K562 (cell line): ENCODE measurements around the gene PTPN18. TPM values are rescaled to one million over a fixed set of nuclear protein-coding genes. Genes with fewer than 3 reads are reported as not detected.

Experiments used
- ARID3A ChIP-seq: IDR thresholded peaks from 2 replicates; pipeline ENCODE4 v1.6.1; 2012; ENCODE audit warnings: low read depth, low read length, improper control_type of control experiment, borderline replicate concordance
- ASH1L ChIP-seq: fragments of 450-650 bp; IDR thresholded peaks from 2 replicates; pipeline ENCODE4 v1.6.1; 2018; ENCODE audit warnings: borderline replicate concordance, mild to moderate bottlenecking, low read depth; ENCODE audit not compliant: partially characterized antibody
- BRCA1 ChIP-seq, 2 experiments: fragments of 450-650 bp in 1 of 2; sonication (generic) in 1 of 2; formaldehyde crosslinking in 1 of 2; IDR thresholded peaks; 2 replicates each; pipeline versions ENCODE4 v1.5.0 to v1.6.1; 2017 to 2020; ENCODE audit warnings: mild to moderate bottlenecking in 1 of 2, missing genetic modification reagents in 1 of 2
- C11orf30 ChIP-seq: fragments of 450-650 bp; IDR thresholded peaks from 2 replicates; pipeline ENCODE4 v1.6.1; 2016; ENCODE audit warnings: low read depth, mild to moderate bottlenecking
- CXXC5 ChIP-seq: fragments of 250-450 bp; sonication (Bioruptor Pico); IDR thresholded peaks from 2 replicates; pipeline ENCODE4 v1.8.0; 2022; ENCODE audit warnings: inconsistent platforms, mild to moderate bottlenecking, moderate library complexity
- ELF4 ChIP-seq: fragments of 450-650 bp; formaldehyde crosslinking; IDR thresholded peaks from 2 replicates; pipeline ENCODE4 v1.4.0; 2022; ENCODE audit warnings: missing genetic modification characterization
- ERF ChIP-seq: fragments of 450-650 bp; formaldehyde crosslinking; IDR thresholded peaks from 2 replicates; pipeline ENCODE4 v1.4.0; 2020; ENCODE audit warnings: mild to moderate bottlenecking, mixed read lengths
- ETV1 ChIP-seq: fragments of 450-650 bp; conservative IDR thresholded peaks from 2 replicates; pipeline ENCODE4 v1.6.1; 2016; ENCODE audit warnings: missing genetic modification characterization, control low read depth, low read depth, missing compliant biosample characterization
- HNRNPL ChIP-seq: fragments of 200-400 bp; formaldehyde crosslinking; IDR thresholded peaks from 2 replicates; pipeline ENCODE4 v1.6.1; 2017; ENCODE audit warnings: low read depth, mild to moderate bottlenecking, low read length
- JUNB ChIP-seq: fragments of 450-650 bp; formaldehyde crosslinking; conservative IDR thresholded peaks from 2 replicates; pipeline ENCODE4 v1.4.0; 2020; ENCODE audit warnings: mild to moderate bottlenecking
- PTRF ChIP-seq: fragments of 450-650 bp; IDR thresholded peaks from 2 replicates; pipeline ENCODE4 v1.6.1; 2016; ENCODE audit warnings: mild to moderate bottlenecking, missing genetic modification characterization, missing compliant biosample characterization
- SIX5 ChIP-seq, 2 experiments: IDR thresholded peaks; 2 replicates each; pipeline ENCODE4 v1.6.1; 2011; ENCODE audit warnings: low read length in 2 of 2, borderline replicate concordance in 1 of 2, low read depth in 1 of 2, mild to moderate bottlenecking in 1 of 2, moderate library complexity in 1 of 2; ENCODE audit not compliant: insufficient read depth in 1 of 2
- SOX6 ChIP-seq: fragments of 450-650 bp; IDR thresholded peaks from 2 replicates; pipeline ENCODE4 v1.6.1; 2014; ENCODE audit warnings: mild to moderate bottlenecking
- SREBF2 ChIP-seq: sonication (generic); formaldehyde crosslinking; IDR thresholded peaks from 2 replicates; pipeline ENCODE4 v1.4.0; 2020; ENCODE audit warnings: mild to moderate bottlenecking, missing genetic modification reagents
- SRSF9 ChIP-seq: fragments of 200-400 bp; formaldehyde crosslinking; IDR thresholded peaks from 2 replicates; pipeline ENCODE4 v1.6.1; 2017; ENCODE audit warnings: low read depth, low read length, borderline replicate concordance
- TRIM24 ChIP-seq, 2 experiments: fragments of 450-650 bp; IDR thresholded peaks; 2 replicates each; pipeline ENCODE4 v1.6.1; 2016
- TRIM28 ChIP-seq: fragments of 450-650 bp; IDR thresholded peaks from 2 replicates; pipeline ENCODE4 v1.6.1; 2017
- ZBTB12 ChIP-seq: fragments of 250-450 bp; sonication (Bioruptor Pico); IDR thresholded peaks from 2 replicates; pipeline ENCODE4 v1.4.0; 2020
- ZNF217 ChIP-seq: sonication (generic); formaldehyde crosslinking; IDR thresholded peaks from 2 replicates; pipeline ENCODE4 v1.8.0; 2022; ENCODE audit warnings: mild to moderate bottlenecking, missing genetic modification reagents
- ZNF316 ChIP-seq: fragments of 450-650 bp; IDR thresholded peaks from 2 replicates; pipeline ENCODE4 v1.6.1; 2016
- ZNF561 ChIP-seq: fragments of 450-650 bp; formaldehyde crosslinking; conservative IDR thresholded peaks from 2 replicates; pipeline ENCODE4 v1.4.0; 2020; ENCODE audit warnings: mild to moderate bottlenecking, moderate library complexity
- polyA plus RNA-seq, 8 experiments: library from polyadenylated mRNA; depleted of rRNA in 4 of 8; stranded (reverse) in 5 of 8; unstranded in 3 of 8; fragments of >200 nt; fragmentation: Nextera tagmentation in 2 of 8; fragmentation: Illumina TruSeq in 1 of 8; extraction: Ambion mirVana in 2 of 8; extraction: Trizol in 1 of 8; gene quantifications; 2 replicates each; pipeline versions ENCODE4 v1.2.1 to v1.2.3, GENCODE V29; 2011 to 2014; ENCODE audit warnings: inconsistent platforms in 1 of 8, missing spikeins in 1 of 8
- total RNA-seq, 7 experiments: library from RNA; depleted of rRNA in 6 of 7; stranded (reverse); fragments of >200 nt in 6 of 7; fragmentation: Illumina TruSeq in 2 of 7; extraction: Trizol in 2 of 7; gene quantifications; 2 replicates each; pipeline versions ENCODE4 v1.2.1 to v1.2.3, GENCODE V29; 2011 to 2021; ENCODE audit warnings: low replicate concordance in 1 of 7
- TF ChIP-seq, protein P1 (sequence below): fragments of 200-800 bp; sonication (Bioruptor generic); IDR thresholded peaks from 2 replicates; pipeline ENCODE4 v1.6.1; 2017; ENCODE audit warnings: missing genetic modification characterization, missing compliant biosample characterization
- TF ChIP-seq, protein P2 (sequence below): fragments of 250-450 bp; sonication (Bioruptor Pico); IDR thresholded peaks from 2 replicates; pipeline ENCODE4 v1.8.0; 2021; ENCODE audit warnings: borderline replicate concordance, mild to moderate bottlenecking, moderate library complexity; ENCODE audit not compliant: poor library complexity, severe bottlenecking

The PTPN18 gene
- total and polyA plus RNA-seq, 9 of the 15 experiments (the other 6 are each of a cell fraction or from before 2014, with no cell fraction given), result 11.6 to 90.7 (median 49.6) TPM

- no peak for TF ChIP-seq SREBF2
- TF ChIP-seq JUNB (CRISPR knock-in tag), result no peak
- TF ChIP-seq, protein P1, sequence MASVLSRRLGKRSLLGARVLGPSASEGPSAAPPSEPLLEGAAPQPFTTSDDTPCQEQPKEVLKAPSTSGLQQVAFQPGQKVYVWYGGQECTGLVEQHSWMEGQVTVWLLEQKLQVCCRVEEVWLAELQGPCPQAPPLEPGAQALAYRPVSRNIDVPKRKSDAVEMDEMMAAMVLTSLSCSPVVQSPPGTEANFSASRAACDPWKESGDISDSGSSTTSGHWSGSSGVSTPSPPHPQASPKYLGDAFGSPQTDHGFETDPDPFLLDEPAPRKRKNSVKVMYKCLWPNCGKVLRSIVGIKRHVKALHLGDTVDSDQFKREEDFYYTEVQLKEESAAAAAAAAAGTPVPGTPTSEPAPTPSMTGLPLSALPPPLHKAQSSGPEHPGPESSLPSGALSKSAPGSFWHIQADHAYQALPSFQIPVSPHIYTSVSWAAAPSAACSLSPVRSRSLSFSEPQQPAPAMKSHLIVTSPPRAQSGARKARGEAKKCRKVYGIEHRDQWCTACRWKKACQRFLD (CRISPR knock-in tag), result no peak
- TF ChIP-seq TRIM24 (IDR thresholded peaks at IDR 0.05), result peak; percentile 14 to 30; a peak in 1 of 4 replicates
- peak; percentile 87 for TF ChIP-seq ETV1
- peak; percentile 50 for TF ChIP-seq ZBTB12 (CRISPR knock-in tag)
- TF ChIP-seq ZNF316, result no peak
- TF ChIP-seq ERF (CRISPR knock-in tag), result no peak
- peak; percentile 51 for TF ChIP-seq ASH1L
- no peak for TF ChIP-seq ZNF561 (CRISPR knock-in tag)
- TF ChIP-seq C11orf30, result no peak; the same call in 1 of the 2 replicates
- TF ChIP-seq SOX6, result peak; percentile 62
- TF ChIP-seq PTRF (tag), result no peak
- TF ChIP-seq, protein P2, sequence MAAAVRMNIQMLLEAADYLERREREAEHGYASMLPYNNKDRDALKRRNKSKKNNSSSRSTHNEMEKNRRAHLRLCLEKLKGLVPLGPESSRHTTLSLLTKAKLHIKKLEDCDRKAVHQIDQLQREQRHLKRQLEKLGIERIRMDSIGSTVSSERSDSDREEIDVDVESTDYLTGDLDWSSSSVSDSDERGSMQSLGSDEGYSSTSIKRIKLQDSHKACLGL (CRISPR knock-in tag), result no peak
- no peak for TF ChIP-seq ELF4 (CRISPR knock-in tag)
- peak; percentile 92 for TF ChIP-seq CXXC5 (CRISPR knock-in tag)
- TF ChIP-seq SRSF9, result no peak
- no peak for TF ChIP-seq BRCA1 (IDR thresholded peaks at IDR 0.05)
- no peak for TF ChIP-seq BRCA1 (CRISPR knock-in tag; IDR thresholded peaks at IDR 0.05)
- TF ChIP-seq ARID3A, result no peak
- TF ChIP-seq TRIM28, result 0 out of 2 replicates have a peak, but pooled peaks have one; percentile 19
- TF ChIP-seq ZNF217 (CRISPR knock-in tag), result no peak
- no peak for TF ChIP-seq SIX5 (IDR thresholded peaks at IDR 0.05; ENCODE audit: borderline replicate concordance in 1 of 2, insufficient read depth in 1 of 2, low read depth in 1 of 2, low read length in 2 of 2)
- peak; percentile 97 for TF ChIP-seq HNRNPL
Observed at GRCh38 chr2:130372055-130372832, 16.4 kb downstream of the PTPN18 start (continued).
